SW480 (cell line): ENCODE measurements around the gene OR4A47.
"Not testable (repeated sequence)": the region's sequence is repeated elsewhere in the genome, so short reads cannot be mapped to it uniquely, and the experiment has no call there.

Experiments
- DNase-seq: peaks from one replicate; pipeline ENCODE4 v3.0.0-alpha.2; 2016; ENCODE audit warnings: low spot score

OR4A47 gene

GRCh38 chr11:48488493-48488892 lies at the start of gene OR4A47:
OR4A47 (plus strand) TSS chr11:48488793; CDS start chr11:48488793, 0 bp downstream.
- not testable (repeated sequence) for DNase-seq

DNA sequence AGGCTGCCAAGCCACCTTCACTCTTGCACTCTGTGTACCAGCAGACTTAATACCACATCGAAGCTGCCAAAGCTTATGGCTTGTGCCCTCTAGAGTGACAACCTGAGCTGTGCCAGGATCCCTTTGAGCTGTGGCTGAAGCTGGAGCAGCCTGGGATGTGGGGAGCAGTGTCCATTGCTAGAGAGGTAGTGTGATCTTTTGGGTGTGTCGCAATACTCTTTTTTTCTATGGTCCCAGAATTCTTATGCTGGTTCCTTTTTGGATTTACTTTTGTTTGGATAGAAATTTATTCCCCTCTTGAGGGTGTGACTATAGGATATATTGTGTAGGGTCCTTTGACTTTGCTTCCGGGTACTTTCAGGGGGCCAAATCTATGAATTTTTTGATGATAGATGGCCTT lies 32.7 kb upstream of the OR4A47 start:
- DNase-seq, result not testable (repeated sequence)

GRCh38 chr11:48473966-48474365 lies 14.6 kb upstream of the OR4A47 start:
- DNase-seq, result not testable (repeated sequence)

DNA sequence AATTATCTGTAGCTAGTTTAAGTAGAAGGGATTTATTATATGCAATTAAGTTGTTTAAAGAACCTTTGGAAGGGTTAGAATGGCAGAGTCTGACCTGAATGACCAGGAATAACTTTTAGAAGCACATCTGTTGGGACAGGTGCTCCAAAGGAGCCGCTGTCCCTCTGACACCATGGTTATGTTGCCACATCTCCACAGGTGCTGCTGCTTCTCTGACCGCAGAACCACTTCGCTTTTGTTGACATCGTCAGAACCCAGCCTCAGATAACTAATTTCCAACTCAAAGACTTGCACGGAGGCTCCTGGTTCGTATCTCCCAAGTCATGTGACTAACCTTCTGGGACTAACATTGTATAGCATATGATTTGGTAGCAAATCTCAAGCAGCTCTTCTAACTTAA lies 13.9 kb upstream of the OR4A47 start:
- not testable (repeated sequence) for DNase-seq

GRCh38 chr11:48506169-48506568 lies 17.6 kb downstream of the OR4A47 start:
- DNase-seq, result not testable (repeated sequence)

GRCh38 chr11:48538991-48539390 lies 50.4 kb downstream of the OR4A47 start:
- DNase-seq, result no peak
